ENCODE data around the gene NCOA4.

GRCh38 chr10:46031648-46032532 lies 1.5 kb upstream of the NCOA4 start:
- no peak for TF ChIP-seq CTCF (IDR thresholded peaks at IDR 0.05; ENCODE audit: extremely low read depth in 1 of 2, insufficient read depth in 1 of 2, low read depth in 1 of 2, low read length in 2 of 2)
- TF ChIP-seq, protein P1, sequence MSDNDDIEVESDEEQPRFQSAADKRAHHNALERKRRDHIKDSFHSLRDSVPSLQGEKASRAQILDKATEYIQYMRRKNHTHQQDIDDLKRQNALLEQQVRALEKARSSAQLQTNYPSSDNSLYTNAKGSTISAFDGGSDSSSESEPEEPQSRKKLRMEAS (IDR thresholded peaks at IDR 0.05; ENCODE audit: insufficient read depth, insufficient read length), result no peak
- no peak for TF ChIP-seq JUN (IDR thresholded peaks at IDR 0.05; ENCODE audit: borderline replicate concordance, insufficient read depth, insufficient read length, low read depth)
- TF ChIP-seq POLR2A (IDR thresholded peaks at IDR 0.05; ENCODE audit: low read depth, low read length), result no peak
- no peak for TF ChIP-seq POLR2AphosphoS5 (IDR thresholded peaks at IDR 0.05; ENCODE audit: insufficient read depth, low read depth, low read length)
- TF ChIP-seq FOS (IDR thresholded peaks at IDR 0.05; ENCODE audit: borderline replicate concordance, insufficient read depth, low read length), result no peak

All from endothelial cell of umbilical vein (primary cell).